T-helper 2 cell treated with Interferon-gamma antibody and Interleukin-4, amounts not matched to agents 100 ng/mL and 5 ng/mL, for 36 hours (primary cell): ENCODE measurements around the gene RSPH10B. TPM values are rescaled to one million over a fixed set of nuclear protein-coding genes. Genes with fewer than 3 reads are reported as not detected.
"Not testable (repeated sequence)": the region's sequence is repeated elsewhere in the genome, so short reads cannot be mapped to it uniquely, and the experiment has no call there.

Experiments
- intact Hi-C: fragments of 100-400 bp; cut with micrococcal nuclease; formaldehyde crosslinking; loops from one replicate; pipeline ENCODE4 v1.15.1; 2023
- total RNA-seq: library from RNA; stranded (reverse); gene quantifications from 2 replicates; pipeline ENCODE4 v1.2.3, GENCODE V29; 2022

Gene RSPH10B
- 0.34 TPM in 1 of 2 replicates, not detected in the other for total RNA-seq

DNA sequence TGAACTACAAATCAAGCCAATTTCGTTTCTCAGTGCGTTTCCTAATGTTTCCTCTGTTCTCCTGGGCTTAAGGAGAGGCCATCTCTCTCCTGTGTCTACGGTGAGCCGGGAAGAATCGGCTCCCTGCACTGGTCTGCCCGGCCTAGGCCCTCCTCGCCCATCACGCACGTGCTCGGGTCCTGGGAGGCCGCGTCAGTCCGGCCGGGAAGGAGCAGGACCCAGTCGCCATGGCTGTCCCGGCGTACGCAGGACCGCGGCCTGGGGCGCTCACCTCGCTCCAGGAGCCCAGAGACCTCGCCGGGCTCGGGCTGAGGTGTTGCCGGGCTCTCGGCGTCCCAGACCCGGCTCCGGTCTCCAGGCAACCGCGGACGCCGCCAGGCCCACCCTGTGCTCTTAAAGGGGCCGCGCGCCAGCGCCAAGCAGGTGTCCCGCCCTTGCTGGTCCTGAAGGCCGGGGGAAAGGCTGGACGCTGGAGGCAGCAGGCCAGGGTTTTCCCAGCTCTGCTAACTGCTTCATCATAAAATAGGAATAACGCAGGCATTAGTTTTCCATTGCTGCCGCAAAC is at the start of gene RSPH10B:
RSPH10B (minus strand) TSS at position 343 of the 565 bp plus-strand sequence. CDS start 3,573 bp downstream, outside the sequence.
- intact Hi-C loops: not testable (repeated sequence)

DNA sequence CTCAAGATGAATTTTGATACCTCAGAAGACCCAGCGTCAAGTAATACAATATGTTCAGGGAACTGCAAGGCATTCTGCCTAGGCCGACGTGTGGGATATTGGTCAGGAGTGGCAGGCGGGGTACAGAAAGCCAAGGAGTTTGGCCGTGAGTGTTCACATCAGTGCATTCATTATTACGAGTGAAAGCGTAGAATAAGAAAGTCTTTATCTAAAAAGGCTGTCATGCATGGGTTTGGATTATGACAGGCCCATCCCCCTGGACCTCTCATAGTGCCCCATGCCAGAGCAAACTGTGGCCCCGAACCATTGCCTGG is 46.1 kb upstream of the RSPH10B start:
- intact Hi-C loops: no loop called here

- intact Hi-C loops: no loop called here
Observed at GRCh38 chr7:6015917-6016652, 45.6 kb upstream of the RSPH10B start.

DNA sequence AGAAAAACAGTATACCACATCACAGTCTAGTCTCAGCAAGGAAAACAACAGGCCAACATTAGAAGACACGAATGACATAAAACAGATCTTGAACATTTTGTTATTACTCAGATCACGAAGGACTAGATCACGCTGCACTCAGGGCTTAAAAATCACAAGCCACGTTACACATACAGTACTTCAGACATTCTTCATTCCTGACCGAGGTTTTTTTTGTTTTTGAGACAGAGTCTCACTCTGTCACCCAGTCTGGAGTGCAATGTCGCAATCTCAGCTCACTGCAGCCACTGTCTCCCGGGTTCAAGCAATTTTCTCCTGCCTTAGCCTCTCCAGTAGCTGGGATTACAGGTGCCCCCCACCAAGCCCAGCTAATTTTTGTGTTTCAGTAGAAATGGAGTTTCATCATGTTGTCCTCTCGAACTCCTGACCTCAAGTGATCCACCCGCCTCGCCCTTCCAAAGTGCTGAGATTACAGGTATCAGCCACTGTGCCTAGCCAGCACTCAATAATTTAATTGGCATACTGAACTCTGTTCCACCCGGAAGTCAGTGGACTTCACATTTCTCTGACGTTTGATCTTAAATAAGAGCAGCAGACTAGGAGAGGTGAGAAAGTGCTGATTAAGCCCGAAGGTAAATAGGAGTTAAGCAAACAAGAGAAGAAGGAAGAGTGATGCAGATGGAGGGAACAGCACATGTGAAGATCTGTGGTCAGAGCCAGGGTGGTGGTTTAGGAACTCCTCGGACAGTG is 42.0 kb upstream of the RSPH10B start:
- intact Hi-C loops: no loop called here

DNA sequence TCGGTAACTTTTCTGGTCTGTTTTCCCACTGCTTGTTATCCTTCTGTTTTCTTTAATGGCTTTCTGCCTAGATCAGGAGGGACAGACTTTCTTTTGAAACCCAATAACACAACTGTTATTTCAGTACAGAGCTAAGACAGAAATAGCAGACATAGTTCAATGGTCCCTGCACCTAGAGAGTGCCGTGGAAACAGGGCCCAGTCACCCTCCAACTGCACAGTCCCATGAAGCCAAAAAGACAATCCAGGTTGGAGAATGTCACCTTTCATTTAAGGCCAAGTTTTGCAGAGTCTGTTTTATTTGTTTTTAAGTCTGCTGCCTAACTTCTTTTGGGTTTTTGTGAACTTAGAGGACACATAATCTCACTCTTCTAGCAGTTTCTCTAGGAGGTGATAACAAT is 41.1 kb upstream of the RSPH10B start:
- intact Hi-C loops: no loop called here

DNA sequence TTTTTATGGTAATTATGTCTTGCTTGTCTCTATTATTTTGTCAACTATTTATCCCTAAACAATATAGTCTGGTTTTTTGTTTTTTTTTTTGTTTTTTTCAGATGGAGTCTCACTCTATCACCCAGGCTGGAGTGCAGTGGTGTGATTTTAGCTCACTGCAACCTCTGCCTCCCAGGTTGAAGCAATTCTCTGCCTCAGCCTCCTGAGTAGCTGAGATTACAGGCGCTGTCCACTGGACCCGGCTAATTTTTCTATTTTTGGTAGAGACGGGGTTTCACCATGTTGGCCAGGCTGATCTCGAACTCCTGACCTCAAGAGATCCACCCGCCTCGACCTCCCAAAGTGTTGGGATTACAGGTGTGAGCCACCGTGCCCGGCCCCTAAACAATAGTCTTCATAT is 39.9 kb upstream of the RSPH10B start:
- intact Hi-C loops: not testable (repeated sequence)

GRCh38 chr7:6008668-6009611 is 38.5 kb upstream of the RSPH10B start, which contains the start of the genes AIMP2 and PMS2:
Gene AIMP2, plus strand, starts transcription at chr7:6009272. Its CDS starts 92 bp downstream, at chr7:6009364.
Gene PMS2, minus strand, starts transcription at chr7:6009049. Its CDS starts 30 bp downstream, at chr7:6009019.
- intact Hi-C loops: loop anchor here (2.0 kb wide), 1 partner anchor 440 kb away; no protein-coding TSS in a partner anchor

DNA sequence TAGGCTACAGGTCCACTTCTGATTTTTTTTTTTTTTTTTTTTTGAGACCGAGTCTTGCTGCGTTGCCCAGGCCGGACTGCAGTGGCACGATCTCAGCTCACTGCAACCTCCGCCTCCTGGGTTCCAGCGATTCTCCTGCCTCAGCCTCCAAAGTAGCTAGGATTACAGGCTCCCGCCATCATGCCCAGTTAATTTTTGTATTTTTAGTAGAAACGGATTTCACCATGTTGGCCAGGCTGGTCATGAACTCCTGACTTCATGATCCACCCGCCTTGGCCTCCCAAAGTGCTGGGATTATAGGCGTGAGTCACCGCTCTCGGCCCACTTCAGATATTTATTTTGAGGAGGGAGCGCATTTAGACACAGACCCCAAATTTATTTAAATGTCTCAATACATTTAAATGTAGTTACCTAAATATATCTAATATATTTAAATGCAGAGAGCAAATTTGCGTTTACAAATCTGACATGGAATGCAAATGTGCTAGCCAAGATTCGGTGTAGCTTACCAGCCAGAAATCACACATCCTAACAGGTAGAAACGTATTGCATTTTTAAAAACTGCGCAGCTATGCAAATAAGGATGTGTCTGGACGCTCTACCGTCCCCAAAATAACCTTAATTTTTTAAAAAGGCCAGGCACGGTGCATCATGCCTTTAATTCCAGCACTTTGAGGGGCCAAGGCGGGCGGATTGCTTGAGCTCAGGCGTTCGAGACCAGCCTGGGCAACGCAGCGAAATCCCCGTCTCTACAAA is 37.5 kb upstream of the RSPH10B start:
- intact Hi-C loops: loop anchor here (2.0 kb wide), 1 partner anchor 441 kb away; no protein-coding TSS in a partner anchor

GRCh38 chr7:6007386-6007785 is 36.9 kb upstream of the RSPH10B start:
- intact Hi-C loops: no loop called here

DNA sequence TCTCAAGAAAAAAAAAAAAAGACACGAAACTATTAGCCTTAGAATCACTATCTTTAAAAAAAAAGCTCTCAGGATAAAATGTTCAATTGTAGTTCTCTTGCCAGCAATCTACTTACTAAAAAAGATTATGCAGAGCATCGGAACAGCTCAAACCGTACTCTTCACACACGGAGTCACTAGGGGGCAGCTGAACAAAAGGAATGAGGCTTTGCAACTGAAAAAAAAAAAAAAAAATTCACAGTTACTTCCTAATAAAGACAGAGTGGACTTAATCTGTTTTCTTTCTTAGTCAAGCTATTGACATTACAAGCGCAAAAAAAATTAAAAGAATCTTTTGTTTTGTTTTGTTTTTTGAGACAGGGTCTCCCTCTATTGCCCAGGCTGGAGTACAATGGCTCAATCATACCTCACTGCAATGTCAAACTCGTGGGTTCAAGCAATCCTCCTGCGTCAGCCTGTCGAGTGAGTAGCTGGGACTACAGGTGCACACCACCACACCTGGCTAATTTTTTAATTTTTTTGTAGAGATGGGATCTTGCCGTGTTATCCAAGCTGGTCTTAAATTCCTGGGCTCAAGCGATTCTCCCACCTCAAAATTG is 26.8 kb upstream of the RSPH10B start:
- intact Hi-C loops: loop anchor here (2.0 to 5.0 kb wide), 2 partner anchors 325 to 437 kb away; no protein-coding TSS in a partner anchor

- intact Hi-C loops: not testable (repeated sequence)
Observed at GRCh38 chr7:5987061-5987460, 16.6 kb upstream of the RSPH10B start.

- intact Hi-C loops: not testable (repeated sequence)
Observed at GRCh38 chr7:5979680-5980314, 9.3 kb upstream of the RSPH10B start.

DNA sequence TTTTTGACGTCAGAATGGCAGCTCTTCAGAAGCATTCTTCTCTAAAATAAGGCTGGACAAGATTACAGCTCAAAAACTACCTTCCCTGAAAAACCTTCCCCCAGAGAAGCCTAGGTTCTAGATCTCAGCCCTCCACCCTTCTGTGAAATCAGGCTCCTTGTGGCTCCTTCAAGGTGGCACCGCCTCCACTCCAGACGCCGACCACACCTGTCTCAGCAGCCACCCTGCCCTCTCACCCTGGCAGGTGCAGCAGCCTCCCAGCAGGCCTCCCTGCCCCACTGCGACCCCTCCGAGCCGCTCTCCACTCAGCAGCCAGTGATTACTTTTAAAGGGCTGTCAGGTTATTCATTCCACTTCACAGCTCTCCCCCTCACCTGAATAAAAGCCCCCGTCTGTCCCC is 3.1 kb upstream of the RSPH10B start:
- intact Hi-C loops: not testable (repeated sequence)

GRCh38 chr7:5963810-5964209 is 6.7 kb downstream of the RSPH10B start:
- intact Hi-C loops: not testable (repeated sequence)

- intact Hi-C loops: not testable (repeated sequence)
Observed at GRCh38 chr7:5963205-5963604, 7.3 kb downstream of the RSPH10B start.

GRCh38 chr7:5934945-5935450 is 35.5 kb downstream of the RSPH10B start:
- intact Hi-C loops: not testable (repeated sequence)

- intact Hi-C loops: not testable (repeated sequence)
Observed at GRCh38 chr7:5931905-5932644, 38.4 kb downstream of the RSPH10B start.

- intact Hi-C loops: not testable (repeated sequence)
Observed at GRCh38 chr7:5931250-5931649, 39.2 kb downstream of the RSPH10B start.
